ENCODE results near the gene LGMN. TPM values are rescaled to one million over a fixed set of nuclear protein-coding genes. Genes with fewer than 3 reads are reported as not detected.
"Not testable (repeated sequence)": the region's sequence is repeated elsewhere in the genome, so short reads cannot be mapped to it uniquely, and the experiment has no call there.

LGMN gene
- total and polyA plus RNA-seq, 2 experiments from 2014 or later = 60.0 to 83.5 TPM

DNA sequence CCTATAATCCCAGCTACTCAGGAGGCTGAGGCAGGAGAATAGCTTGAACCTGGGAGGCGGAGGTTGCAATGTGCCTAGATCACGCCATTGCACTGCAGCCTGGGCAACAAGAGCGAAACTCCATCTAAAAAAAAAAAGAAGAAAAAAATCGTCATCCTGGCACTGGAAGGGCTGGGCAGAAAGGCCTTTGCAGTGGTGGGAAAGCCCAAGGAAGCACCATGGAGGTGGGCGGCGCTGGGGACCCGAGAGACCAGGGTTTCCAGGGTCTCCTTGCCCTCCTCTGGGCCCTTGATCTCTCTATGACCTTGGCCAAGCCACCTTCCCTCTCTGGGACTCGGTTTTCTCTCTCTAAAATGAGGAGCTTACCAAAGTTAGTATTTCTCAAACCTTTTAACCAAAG lies 65.4 kb downstream of the LGMN start:
- Histone ChIP-seq H3K36me3 (ENCODE audit: insufficient read depth) (no peaks in the 10 kb centered on the region), H2AFZ (no peak overlapping the region), H3K4me2 (no peak overlapping the region), H3K4me3 (no peak overlapping the region), H3K27ac (ENCODE audit: low read depth) (no peak overlapping the region), H3K79me2 (replicated peaks; ENCODE audit: insufficient read depth) (no peaks in the 10 kb centered on the region), H3K27me3 (ENCODE audit: insufficient read depth) (peaks cover 10% of the 10 kb centered on the region), H3F3A (replicated peaks; ENCODE audit: low read depth) (no peaks in the 10 kb centered on the region), H3K4me1 (ENCODE audit: insufficient read depth) (no peaks in the 10 kb centered on the region), H3K9me2 (ENCODE audit: insufficient read depth) (no peaks in the 10 kb centered on the region), H4K20me1 (replicated peaks; ENCODE audit: insufficient read depth) (no peaks in the 10 kb centered on the region)
- no peak for TF ChIP-seq POLR2AphosphoS5 (IDR thresholded peaks at IDR 0.05; ENCODE audit: low read depth)
- H3K9me3 Mint-ChIP-seq = no peaks in the 10 kb centered on the region; the same call in 2 of the 3 replicates
- DNase-seq (ENCODE audit: low spot score) (no peak), ATAC-seq (no peak)
- H3K4me1 Mint-ChIP-seq = no peaks in the 10 kb centered on the region
- no peak overlapping the region for H3K27ac Mint-ChIP-seq
- H3K27me3 Mint-ChIP-seq (ENCODE audit: insufficient read depth, low read depth, poor library complexity) = peaks cover 12% of the 10 kb centered on the region
- no peaks in the 10 kb centered on the region for H3K36me3 Mint-ChIP-seq (ENCODE audit: low read depth)
- no peak overlapping the region for H3K4me3 Mint-ChIP-seq

GRCh38 chr14:92680781-92681650 lies 67.4 kb downstream of the LGMN start:
- peak; percentile 92 for TF ChIP-seq CTCF (conservative IDR thresholded peaks at IDR 0.05; ENCODE audit: low read depth in 2 of 2)
- TF ChIP-seq EZH2 (IDR thresholded peaks at IDR 0.05; ENCODE audit: low read depth, unreplicated experiment) = no peak
- Histone ChIP-seq H3K4me2 (no peak overlapping the region), H3K36me3 (ENCODE audit: insufficient read depth) (no peaks in the 10 kb centered on the region), H3K79me2 (replicated peaks; ENCODE audit: insufficient read depth) (no peaks in the 10 kb centered on the region), H3K4me3 (no peak overlapping the region), H3K4me1 (ENCODE audit: insufficient read depth) (no peaks in the 10 kb centered on the region), H2AFZ (no peak overlapping the region; the same call in 1 of the 2 replicates), H3K27me3 (ENCODE audit: insufficient read depth) (no peaks in the 10 kb centered on the region), H3K9me2 (ENCODE audit: insufficient read depth) (no peaks in the 10 kb centered on the region), H3K27ac (ENCODE audit: low read depth) (no peak overlapping the region), H3F3A (replicated peaks; ENCODE audit: low read depth) (no peaks in the 10 kb centered on the region), H4K20me1 (replicated peaks; ENCODE audit: insufficient read depth) (no peaks in the 10 kb centered on the region)
- no peaks in the 10 kb centered on the region for H3K36me3 Mint-ChIP-seq (ENCODE audit: low read depth)
- H3K27me3 Mint-ChIP-seq (ENCODE audit: insufficient read depth, low read depth, poor library complexity) = peaks cover 4% of the 10 kb centered on the region
- no peak overlapping the region for H3K4me3 Mint-ChIP-seq
- no peak overlapping the region for H3K27ac Mint-ChIP-seq
- no peaks in the 10 kb centered on the region; the same call in 2 of the 3 replicates for H3K9me3 Mint-ChIP-seq
- ATAC-seq = peak; percentile 83
- DNase-seq (ENCODE audit: low spot score) = peak; percentile 84
- H3K4me1 Mint-ChIP-seq = no peaks in the 10 kb centered on the region

DNA sequence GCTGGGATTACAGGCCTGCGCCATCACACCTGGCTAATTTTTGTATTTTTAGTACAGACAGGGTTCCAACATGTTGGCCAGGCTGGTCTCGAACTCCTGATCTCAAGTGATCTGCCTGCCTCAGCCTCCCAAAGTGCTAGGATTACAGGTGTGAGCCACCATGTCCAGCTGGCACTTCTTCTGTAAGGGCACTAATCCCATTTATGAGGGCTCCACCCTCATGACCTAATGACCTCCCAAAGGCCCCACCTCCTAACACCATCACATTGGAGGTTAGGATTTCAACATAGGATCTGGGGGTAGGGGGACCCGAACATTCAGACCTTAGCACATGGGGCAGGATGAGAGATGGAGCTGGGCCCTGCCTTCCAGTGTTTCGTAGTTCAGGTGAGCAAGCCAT lies 68.1 kb downstream of the LGMN start:
- H3K27ac Mint-ChIP-seq; H3K4me1 ChIP-seq (ENCODE audit: insufficient read depth); H3K36me3 ChIP-seq (ENCODE audit: insufficient read depth); H3K4me3 ChIP-seq; H3K27me3 Mint-ChIP-seq (ENCODE audit: insufficient read depth, low read depth, poor library complexity); H4K20me1 ChIP-seq (replicated peaks; ENCODE audit: insufficient read depth); H2AFZ ChIP-seq; DNase-seq (ENCODE audit: low spot score); H3K4me2 ChIP-seq; H3K27ac ChIP-seq (ENCODE audit: low read depth); H3K79me2 ChIP-seq (replicated peaks; ENCODE audit: insufficient read depth); H3K4me1 Mint-ChIP-seq; H3F3A ChIP-seq (replicated peaks; ENCODE audit: low read depth); H3K9me3 Mint-ChIP-seq; H3K36me3 Mint-ChIP-seq (ENCODE audit: low read depth); H3K9me2 ChIP-seq (ENCODE audit: insufficient read depth); H3K4me3 Mint-ChIP-seq; H3K27me3 ChIP-seq (ENCODE audit: insufficient read depth); ATAC-seq: not testable (repeated sequence)

Measured in GM23338 (cell line).